MM.1S (cell line): ENCODE measurements around the gene SORT1.

Source experiments
- DNase-seq: peaks from one replicate; pipeline ENCODE4 v3.0.0-alpha.2; 2015
- H2AFZ ChIP-seq: fragments of 300-600 bp; sonication (generic); 2 replicates; pipeline ENCODE4 v1.6.0; 2016; ENCODE audit warnings: antibody characterized with exemption, low read length
- H3F3A ChIP-seq: fragments of 300-600 bp; sonication (generic); 2 replicates; pipeline ENCODE4 v1.6.1; 2016; ENCODE audit warnings: mild to moderate bottlenecking, antibody characterized with exemption, low read length, moderate library complexity, mixed read lengths; ENCODE audit not compliant: insufficient read depth
- H3K27ac ChIP-seq: fragments of 300-600 bp; sonication (generic); 2 replicates; pipeline ENCODE4 v1.5.1; 2016; ENCODE audit warnings: mild to moderate bottlenecking, low read length
- H3K27me3 ChIP-seq: fragments of 300-600 bp; sonication (generic); replicated peaks from 2 replicates; pipeline ENCODE4 v1.6.0; 2016; ENCODE audit warnings: low read length; ENCODE audit not compliant: insufficient read depth
- H3K36me3 ChIP-seq: fragments of 300-600 bp; sonication (generic); replicated peaks from 2 replicates; pipeline ENCODE4 v1.6.1; 2016; ENCODE audit warnings: mild to moderate bottlenecking, low read length, mixed read lengths; ENCODE audit not compliant: insufficient read depth
- H3K4me1 ChIP-seq: fragments of 300-600 bp; sonication (generic); 2 replicates; pipeline ENCODE4 v1.6.1; 2016; ENCODE audit warnings: low read length, mixed read lengths
- H3K4me2 ChIP-seq: fragments of 300-600 bp; sonication (generic); 2 replicates; pipeline ENCODE4 v1.6.0; 2016; ENCODE audit warnings: low read depth, low read length
- H3K4me3 ChIP-seq: fragments of 300-600 bp; sonication (generic); 2 replicates; pipeline ENCODE4 v1.5.1; 2016; ENCODE audit warnings: low read length, mixed read lengths
- H3K79me2 ChIP-seq: fragments of 300-600 bp; sonication (generic); 2 replicates; pipeline ENCODE4 v1.6.1; 2016; ENCODE audit warnings: mixed run types, low read length, mixed read lengths
- H3K9ac ChIP-seq: fragments of 300-600 bp; sonication (generic); 2 replicates; pipeline ENCODE4 v1.6.1; 2016; ENCODE audit warnings: low read length, mixed read lengths
- H3K9me2 ChIP-seq: fragments of 300-600 bp; sonication (generic); replicated peaks from 2 replicates; pipeline ENCODE4 v1.6.1; 2016; ENCODE audit warnings: mild to moderate bottlenecking, low read length, mixed read lengths; ENCODE audit not compliant: insufficient read depth
- H3K9me3 ChIP-seq: fragments of 300-600 bp; sonication (generic); replicated peaks from 2 replicates; pipeline ENCODE4 v1.6.1; 2016; ENCODE audit warnings: mild to moderate bottlenecking, low read length, mixed read lengths; ENCODE audit not compliant: insufficient read depth
- H4K20me1 ChIP-seq: fragments of 300-600 bp; sonication (generic); 2 replicates; pipeline ENCODE4 v1.6.1; 2016; ENCODE audit warnings: mild to moderate bottlenecking, low read length, moderate library complexity, mixed read lengths; ENCODE audit not compliant: insufficient read depth
- EZH2 ChIP-seq: fragments of 300-600 bp; sonication (generic); optimal IDR thresholded peaks from 2 replicates; pipeline ENCODE3; 2017; ENCODE audit warnings: low read depth, mild to moderate bottlenecking, antibody characterized with exemption, low read length, mixed read lengths
- EZH2phosphoT487 ChIP-seq: fragments of 300-600 bp; sonication (generic); IDR thresholded peaks from 2 replicates; pipeline ENCODE4 v1.6.1; 2018; ENCODE audit warnings: antibody characterized with exemption, low read length
- TF ChIP-seq, protein P1 (sequence below): fragments of 300-600 bp; sonication (generic); IDR thresholded peaks from 2 replicates; pipeline ENCODE4 v1.5.1; 2016; ENCODE audit warnings: antibody characterized with exemption, low read length, mixed read lengths

The SORT1 gene

GRCh38 chr1:109281680-109282496 is 115.8 kb downstream of the SORT1 start:
- Histone ChIP-seq H3K9me2 (no peaks in the 10 kb centered on the region), H3K36me3 (no peaks in the 10 kb centered on the region), H4K20me1 (no peaks in the 10 kb centered on the region), H3K27me3 (no peaks in the 10 kb centered on the region), H3K9ac (peak overlapping the region; percentile 31; the same call in 1 of the 2 replicates), H3K79me2 (peaks cover 7% of the 10 kb centered on the region; the same call in 1 of the 2 replicates), H3K4me2 (peak overlapping the region; percentile 89; the same call in 1 of the 2 replicates), H3K9me3 (no peaks in the 10 kb centered on the region), H3K4me1 (peaks cover 19% of the 10 kb centered on the region), H3K4me3 (peak overlapping the region; percentile 80), H3K27ac (no peak overlapping the region), H2AFZ (no peak overlapping the region), H3F3A (peaks cover 10% of the 10 kb centered on the region; the same call in 1 of the 2 replicates)
- no peak for DNase-seq
- TF ChIP-seq EZH2, result no peak
- TF ChIP-seq, protein P1, sequence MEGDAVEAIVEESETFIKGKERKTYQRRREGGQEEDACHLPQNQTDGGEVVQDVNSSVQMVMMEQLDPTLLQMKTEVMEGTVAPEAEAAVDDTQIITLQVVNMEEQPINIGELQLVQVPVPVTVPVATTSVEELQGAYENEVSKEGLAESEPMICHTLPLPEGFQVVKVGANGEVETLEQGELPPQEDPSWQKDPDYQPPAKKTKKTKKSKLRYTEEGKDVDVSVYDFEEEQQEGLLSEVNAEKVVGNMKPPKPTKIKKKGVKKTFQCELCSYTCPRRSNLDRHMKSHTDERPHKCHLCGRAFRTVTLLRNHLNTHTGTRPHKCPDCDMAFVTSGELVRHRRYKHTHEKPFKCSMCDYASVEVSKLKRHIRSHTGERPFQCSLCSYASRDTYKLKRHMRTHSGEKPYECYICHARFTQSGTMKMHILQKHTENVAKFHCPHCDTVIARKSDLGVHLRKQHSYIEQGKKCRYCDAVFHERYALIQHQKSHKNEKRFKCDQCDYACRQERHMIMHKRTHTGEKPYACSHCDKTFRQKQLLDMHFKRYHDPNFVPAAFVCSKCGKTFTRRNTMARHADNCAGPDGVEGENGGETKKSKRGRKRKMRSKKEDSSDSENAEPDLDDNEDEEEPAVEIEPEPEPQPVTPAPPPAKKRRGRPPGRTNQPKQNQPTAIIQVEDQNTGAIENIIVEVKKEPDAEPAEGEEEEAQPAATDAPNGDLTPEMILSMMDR, result no peak
- no peak for TF ChIP-seq EZH2phosphoT487

- no peak overlapping the region for H2AFZ ChIP-seq
- no peak overlapping the region for H3K4me3 ChIP-seq
- no peaks in the 10 kb centered on the region for H3K36me3 ChIP-seq
- H3K27me3 ChIP-seq, result no peaks in the 10 kb centered on the region
- H3K27ac ChIP-seq, result no peak overlapping the region
- DNase-seq, result no peak
- H3K9me3 ChIP-seq, result no peaks in the 10 kb centered on the region
- H4K20me1 ChIP-seq, result no peaks in the 10 kb centered on the region
- peaks cover 10% of the 10 kb centered on the region; the same call in 1 of the 2 replicates for H3F3A ChIP-seq
- H3K9me2 ChIP-seq, result no peaks in the 10 kb centered on the region
- peaks cover 7% of the 10 kb centered on the region; the same call in 1 of the 2 replicates for H3K79me2 ChIP-seq
- no peak overlapping the region for H3K4me2 ChIP-seq
- H3K9ac ChIP-seq, result no peak overlapping the region
- peaks cover 19% of the 10 kb centered on the region for H3K4me1 ChIP-seq
- no peak for TF ChIP-seq EZH2
- TF ChIP-seq, protein P1, result no peak
- no peak for TF ChIP-seq EZH2phosphoT487
Observed at GRCh38 chr1:109280862-109281261, 116.9 kb downstream of the SORT1 start.

DNA sequence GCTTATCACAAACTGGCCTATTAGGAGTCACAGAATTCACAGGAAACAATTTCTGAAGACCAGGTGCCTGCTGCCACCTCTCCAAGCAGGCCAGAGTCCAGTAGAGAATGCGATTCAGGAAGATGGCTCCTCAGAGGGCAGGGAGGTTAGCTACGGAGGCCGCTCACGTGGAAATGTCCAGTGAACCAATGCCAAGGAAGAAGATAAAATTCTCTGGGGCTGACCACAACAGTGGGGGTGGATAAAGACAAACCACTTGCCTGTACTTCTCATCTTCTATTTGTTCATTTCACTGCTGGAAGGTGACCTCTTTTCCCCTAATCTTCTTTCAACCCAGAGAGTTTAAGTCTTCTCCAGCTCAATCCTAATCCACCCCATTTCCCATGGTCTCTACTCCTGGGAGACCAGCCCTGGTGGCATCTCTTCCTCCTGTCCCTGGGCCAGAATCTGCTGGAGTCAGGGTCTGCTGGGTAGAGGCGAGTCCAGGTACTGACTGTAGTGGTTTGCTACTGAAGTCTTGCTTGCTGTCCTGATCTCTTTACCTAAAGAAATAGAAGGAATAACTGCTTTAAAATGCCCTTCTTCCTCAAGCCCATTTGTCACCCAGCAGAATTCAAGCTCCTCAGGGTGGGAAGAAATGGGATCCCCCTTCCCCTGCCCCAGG is 118.0 kb downstream of the SORT1 start:
- H3K9ac ChIP-seq, result no peak overlapping the region
- no peaks in the 10 kb centered on the region for H3K9me2 ChIP-seq
- no peak for DNase-seq
- no peak for TF ChIP-seq EZH2
- TF ChIP-seq EZH2phosphoT487, result no peak
- TF ChIP-seq, protein P1, result no peak
- H3F3A ChIP-seq, result peaks cover 10% of the 10 kb centered on the region; the same call in 1 of the 2 replicates
- H3K9me3 ChIP-seq, result no peaks in the 10 kb centered on the region
- no peak overlapping the region for H2AFZ ChIP-seq
- no peak overlapping the region for H3K4me2 ChIP-seq
- no peaks in the 10 kb centered on the region for H3K27me3 ChIP-seq
- no peak overlapping the region for H3K27ac ChIP-seq
- no peaks in the 10 kb centered on the region for H4K20me1 ChIP-seq
- peaks cover 19% of the 10 kb centered on the region for H3K4me1 ChIP-seq
- no peak overlapping the region for H3K4me3 ChIP-seq
- H3K79me2 ChIP-seq, result peaks cover 7% of the 10 kb centered on the region; the same call in 1 of the 2 replicates
- no peaks in the 10 kb centered on the region for H3K36me3 ChIP-seq
